ENCODE results near the gene NUP210.

NUP210 gene

GRCh38 chr3:13347390-13347950 lies 72.7 kb downstream of the NUP210 start:
- H3K4me3 ChIP-seq (ENCODE audit: low read length) = no peak overlapping the region
- DNase-seq (ENCODE audit: low read depth) = no peak
- TF ChIP-seq CTCF (conservative IDR thresholded peaks at IDR 0.05; ENCODE audit: low read depth, low read length) = no peak

- peak; percentile 32 for DNase-seq (ENCODE audit: low read depth)
- H3K4me3 ChIP-seq (ENCODE audit: low read length) = no peak overlapping the region
- peak; percentile 35 for TF ChIP-seq CTCF (conservative IDR thresholded peaks at IDR 0.05; ENCODE audit: low read depth, low read length)
Measured at GRCh38 chr3:13346481-13347389, 73.4 kb downstream of the NUP210 start.

GRCh38 chr3:13345772-13346171 lies 74.3 kb downstream of the NUP210 start:
- DNase-seq (ENCODE audit: low read depth) = no peak
- no peak overlapping the region for H3K4me3 ChIP-seq (ENCODE audit: low read length)
- no peak for TF ChIP-seq CTCF (conservative IDR thresholded peaks at IDR 0.05; ENCODE audit: low read depth, low read length)

- H3K4me3 ChIP-seq (ENCODE audit: low read length) = no peak overlapping the region
- TF ChIP-seq CTCF (conservative IDR thresholded peaks at IDR 0.05; ENCODE audit: low read depth, low read length) = no peak
- no peak for DNase-seq (ENCODE audit: low read depth)
Measured at GRCh38 chr3:13345284-13345683, 74.8 kb downstream of the NUP210 start.

GRCh38 chr3:13344663-13345062 lies 75.5 kb downstream of the NUP210 start:
- DNase-seq (ENCODE audit: low read depth) = no peak
- TF ChIP-seq CTCF (conservative IDR thresholded peaks at IDR 0.05; ENCODE audit: low read depth, low read length) = no peak

GRCh38 chr3:13343601-13344000 lies 76.5 kb downstream of the NUP210 start:
- no peak overlapping the region for H3K4me3 ChIP-seq (ENCODE audit: low read length)
- DNase-seq (ENCODE audit: low read depth) = no peak
- TF ChIP-seq CTCF (conservative IDR thresholded peaks at IDR 0.05; ENCODE audit: low read depth, low read length) = no peak

More at GRCh38 chr3:13344663-13345062, 75.5 kb downstream of the NUP210 start:
- no peak overlapping the region for H3K4me3 ChIP-seq (ENCODE audit: low read length)

Measured in retinal pigment epithelial cell (primary cell).